Stimulated activated CD4-positive, alpha-beta T cell treated with anti-CD3 and anti-CD28 coated beads, TNF-alpha, amount 100 ng/mL, for 1 hour (primary cell): ENCODE data around the gene DHFR.
"Not testable (repeated sequence)": the region's sequence is repeated elsewhere in the genome, so short reads cannot be mapped to it uniquely, and the experiment has no call there.

Source experiments
- DNase-seq, 3 donors: peaks; one replicate each; pipeline ENCODE4 v3.0.0-alpha.2; 2020; ENCODE audit warnings: low read depth in 3 of 3, low spot score in 1 of 3

Gene DHFR

DNA sequence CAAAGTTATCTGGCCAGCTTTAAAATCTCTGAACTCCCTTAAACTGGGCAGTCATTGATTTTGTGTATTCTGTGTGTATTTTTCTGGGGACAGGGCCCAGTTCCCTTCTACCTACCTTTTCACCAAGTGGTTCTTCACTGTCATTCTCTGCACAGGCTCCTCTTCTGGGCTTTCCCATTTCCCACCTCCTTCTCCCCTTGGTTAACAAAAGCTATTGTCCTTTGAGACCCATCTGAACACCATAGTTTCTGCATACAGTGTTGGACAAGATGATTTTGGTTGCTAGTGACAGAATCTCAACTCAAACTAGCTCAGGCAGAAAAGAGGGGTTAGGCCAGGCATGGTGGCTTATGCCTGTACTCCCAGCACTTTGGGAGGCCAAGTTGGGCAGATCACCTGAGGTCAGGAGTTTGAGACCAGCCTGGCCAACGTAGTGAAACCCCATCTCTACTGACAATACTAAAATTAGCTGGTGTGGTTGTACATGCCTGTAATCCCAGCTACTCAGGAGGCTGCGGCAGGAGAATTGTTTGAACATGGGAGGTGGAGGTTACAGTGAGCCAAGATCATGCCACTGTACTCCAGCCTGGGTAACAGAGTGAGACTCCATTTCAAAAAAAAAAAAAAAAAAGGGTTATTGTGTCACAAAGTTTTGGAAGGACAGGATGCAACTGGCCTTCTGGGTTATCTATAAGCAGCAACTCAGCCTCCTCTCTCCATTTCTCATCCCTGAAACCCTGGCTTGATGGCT lies 53.7 kb downstream of the DHFR start:
- no peak for DNase-seq

DNA sequence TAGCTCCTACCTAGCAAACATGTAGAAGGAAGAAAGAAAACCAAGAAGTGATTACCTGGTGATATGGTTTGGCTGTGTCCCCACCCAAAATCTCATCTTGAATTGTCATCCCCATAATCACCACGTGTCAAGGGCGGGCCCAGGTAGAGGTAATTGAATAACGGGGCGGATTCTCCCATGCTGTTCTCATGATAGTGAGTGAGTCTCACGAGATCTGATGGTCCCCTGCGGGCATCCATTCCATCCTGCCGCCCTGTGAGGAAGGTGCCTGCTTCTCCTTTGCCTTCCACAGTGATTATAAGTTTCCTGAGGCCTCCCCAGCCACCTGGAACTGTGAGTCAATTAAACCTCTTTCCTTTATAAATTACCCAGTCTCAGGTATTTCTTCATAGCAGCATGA lies 57.3 kb downstream of the DHFR start:
- DNase-seq = no peak

DNA sequence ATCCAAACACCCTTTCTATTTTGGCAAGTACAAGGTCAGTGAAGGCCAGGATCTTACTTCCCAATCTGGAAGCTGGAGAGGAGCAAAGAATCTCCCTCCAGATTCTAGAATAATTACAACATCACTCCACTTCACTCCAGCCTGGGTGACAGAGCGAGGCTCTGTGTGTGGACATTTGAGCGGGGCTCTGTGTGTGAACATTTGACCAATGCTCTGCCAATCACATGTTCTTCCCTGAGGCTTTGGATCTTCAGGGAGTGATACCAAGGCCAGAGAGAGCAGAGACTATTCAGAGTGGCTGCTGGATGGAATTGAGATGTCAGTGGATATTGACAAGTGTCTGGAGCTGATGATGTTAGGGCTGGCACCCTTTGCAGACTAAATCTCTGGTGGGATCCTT lies 60.0 kb downstream of the DHFR start:
- DNase-seq = no peak

DNA sequence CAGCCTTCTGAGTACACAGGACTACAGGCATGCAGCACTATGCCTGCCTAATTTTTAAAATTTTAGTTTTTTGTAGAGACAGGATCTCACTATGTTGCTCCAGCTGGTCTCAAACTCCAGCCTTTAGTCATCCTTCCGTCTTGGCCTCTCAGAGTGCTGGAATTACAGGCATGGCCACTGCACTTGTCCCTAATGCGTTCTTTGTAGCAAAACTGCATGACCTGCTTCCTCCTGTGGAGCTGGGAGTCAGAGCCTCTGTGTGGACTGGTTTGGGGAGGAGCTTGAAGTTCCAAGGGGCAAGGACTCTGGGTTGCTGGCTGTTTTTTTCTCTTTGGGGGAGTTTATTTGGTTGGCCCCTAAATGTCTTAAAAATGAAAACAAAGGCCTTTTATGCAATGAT lies 62.0 kb downstream of the DHFR start:
- DNase-seq = no peak

DNA sequence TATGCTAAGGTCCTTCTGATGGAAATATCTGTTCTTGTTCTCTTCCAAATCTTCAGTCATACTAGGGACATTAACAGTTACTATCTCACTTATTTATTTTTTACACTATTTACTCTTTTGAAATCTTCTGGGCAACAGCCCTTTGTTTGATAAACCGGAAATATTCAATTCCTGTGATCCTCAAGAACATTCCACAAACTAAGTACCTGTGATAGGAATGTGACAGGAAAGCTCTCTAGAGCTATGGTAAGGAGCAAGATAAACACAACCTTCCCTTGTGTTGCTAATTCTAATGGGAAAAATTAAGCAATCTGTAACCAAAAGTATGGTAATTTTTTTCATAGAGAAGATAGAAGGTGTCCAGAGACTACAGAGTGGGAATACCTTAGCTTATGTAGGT lies 62.7 kb downstream of the DHFR start:
- DNase-seq = no peak

DNA sequence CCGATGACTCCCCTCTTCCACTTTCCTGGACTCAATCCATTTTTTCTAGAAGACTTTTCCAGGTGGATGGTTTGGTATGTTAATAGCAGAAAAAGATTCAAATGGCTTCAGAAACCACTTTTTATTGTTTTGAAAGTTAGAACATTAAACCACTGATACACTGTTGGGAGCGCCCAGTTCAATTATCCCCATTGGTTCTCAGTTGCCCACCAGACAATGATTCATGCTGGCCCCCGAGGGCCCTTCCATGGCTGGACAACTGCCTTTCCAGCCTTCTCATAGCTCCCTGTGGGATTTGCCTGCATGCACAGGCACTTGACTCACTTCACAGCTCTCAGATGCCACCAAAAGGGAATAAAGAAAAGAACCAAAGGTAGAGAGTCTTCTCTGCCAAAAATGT lies 63.4 kb downstream of the DHFR start:
- no peak for DNase-seq

DNA sequence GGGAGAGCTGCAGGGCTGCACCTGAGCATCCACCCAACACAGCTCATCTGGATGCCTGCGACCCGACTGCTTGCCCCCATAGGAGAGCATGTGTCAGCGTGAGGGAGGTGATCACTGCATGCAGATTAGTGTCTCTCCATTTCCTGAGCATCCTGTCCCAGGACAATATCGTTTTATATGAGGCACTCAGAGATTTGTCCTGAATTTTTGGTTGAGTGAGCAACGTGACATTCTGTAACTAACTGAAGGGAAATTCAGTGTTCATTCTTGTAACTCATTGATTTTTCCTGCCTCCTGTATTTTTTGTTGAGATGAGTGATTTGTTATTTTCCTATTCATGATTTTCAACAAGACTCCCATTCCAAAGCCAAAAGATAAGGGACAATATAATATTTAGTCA lies 64.0 kb downstream of the DHFR start:
- DNase-seq = no peak

DNA sequence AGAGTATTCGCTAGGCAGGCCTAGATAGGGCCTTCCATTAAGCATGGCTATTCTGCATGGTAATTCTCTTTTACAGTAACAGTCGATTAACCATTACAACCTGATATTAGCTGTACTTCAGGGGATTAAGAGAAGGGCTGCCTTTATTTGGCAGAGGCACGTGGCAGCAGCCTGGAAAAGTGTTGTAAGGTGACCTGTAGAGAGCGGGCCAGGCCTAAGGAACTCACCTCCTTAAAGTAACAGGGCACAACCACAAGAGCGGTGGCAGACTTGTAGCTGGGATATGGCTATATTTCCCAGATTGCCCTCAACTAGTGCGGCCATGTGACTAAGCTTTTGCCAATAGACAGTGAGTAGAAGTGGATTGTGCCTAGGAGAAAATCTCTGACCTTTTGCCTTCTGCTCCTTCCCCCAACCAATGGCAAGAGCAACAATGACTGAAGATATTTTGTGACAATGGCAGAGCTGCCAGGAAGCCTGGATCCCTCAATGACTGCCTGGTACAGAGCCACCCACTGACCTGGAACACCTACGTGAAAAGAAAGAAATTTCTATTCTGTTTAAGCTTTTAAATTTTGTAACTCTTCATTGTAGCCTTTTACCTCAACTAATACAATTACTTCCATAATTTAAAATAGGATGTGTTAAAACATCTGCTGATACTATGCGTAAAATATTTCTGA lies 65.8 kb downstream of the DHFR start:
- DNase-seq = no peak

DNA sequence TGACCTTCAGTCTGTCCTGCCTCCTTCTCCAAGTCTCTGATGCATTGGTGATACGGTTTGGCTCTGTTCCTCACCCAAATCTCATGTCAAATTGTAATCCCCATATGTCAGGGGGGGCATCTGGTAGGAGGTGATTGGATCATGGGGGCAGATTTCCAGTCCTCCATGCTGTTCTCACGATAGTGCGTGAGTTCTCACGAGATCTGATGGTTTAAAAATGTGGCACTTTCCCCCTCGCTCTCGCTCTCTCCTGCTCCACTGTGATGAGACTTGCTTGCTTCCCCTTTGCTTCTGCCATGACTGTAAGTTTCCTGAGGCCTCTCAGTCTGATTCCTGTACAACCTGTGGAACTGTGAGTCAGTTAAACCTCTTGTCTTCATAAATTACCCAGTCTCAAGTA lies 70.0 kb downstream of the DHFR start:
- DNase-seq = no peak

DNA sequence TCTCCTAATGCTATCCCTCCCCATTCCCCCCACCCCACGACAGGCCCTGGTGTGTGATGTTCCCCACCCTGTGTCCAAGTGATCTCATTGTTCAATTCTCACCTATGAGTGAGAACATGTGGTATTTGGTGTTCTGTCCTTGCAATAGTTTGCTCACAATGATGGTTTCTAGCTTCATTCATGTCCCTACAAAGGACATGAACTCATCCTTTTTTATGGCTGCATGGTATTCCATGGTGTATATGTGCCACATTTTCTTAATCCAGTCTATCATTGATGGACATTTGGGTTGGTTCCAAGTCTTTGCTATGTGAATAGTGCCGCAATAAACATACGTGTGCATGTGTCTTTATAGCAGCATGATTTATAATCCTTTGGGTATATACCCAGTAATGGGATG lies 74.5 kb downstream of the DHFR start:
- DNase-seq = not testable (repeated sequence)

DNA sequence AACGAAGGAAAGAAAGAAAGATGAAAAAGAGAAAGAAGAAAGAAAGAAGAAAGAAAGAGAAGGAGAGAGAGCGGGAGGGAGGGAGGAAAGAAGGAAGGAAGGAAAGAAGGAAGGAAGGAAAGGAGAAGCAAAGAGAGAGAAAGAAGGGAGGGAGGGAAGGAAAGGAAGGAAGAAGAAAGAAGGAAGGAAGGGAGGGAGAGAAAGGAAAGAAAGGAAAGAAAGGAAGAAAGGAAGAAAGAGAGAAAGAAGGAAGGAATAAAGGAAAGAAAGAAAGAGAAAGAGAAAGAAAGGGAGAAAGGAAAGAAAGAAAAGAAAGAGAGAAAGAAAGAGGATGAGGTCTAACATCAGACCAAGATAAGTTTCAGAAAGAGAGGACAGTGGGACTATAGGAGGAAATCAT lies 75.7 kb downstream of the DHFR start:
- no peak for DNase-seq

DNA sequence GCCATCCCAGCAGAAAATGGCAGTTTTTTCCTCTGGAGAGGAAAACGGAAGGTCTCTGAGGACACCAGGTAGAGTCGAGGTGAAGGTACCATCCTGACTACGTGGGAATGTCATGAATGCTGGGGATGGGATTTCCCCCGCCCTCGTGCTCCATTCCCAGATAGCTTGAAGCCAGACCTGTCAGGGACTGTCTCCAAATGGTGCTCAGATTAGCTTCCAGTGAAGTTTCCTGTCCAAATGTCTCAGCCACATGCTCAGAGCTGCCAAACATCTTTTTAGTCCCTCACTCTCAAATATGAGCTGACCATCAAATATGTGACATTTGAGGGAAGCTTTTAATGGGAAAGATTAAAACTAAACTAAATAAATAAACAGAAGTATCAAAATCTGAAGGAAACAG lies 77.1 kb downstream of the DHFR start:
- DNase-seq = no peak

DNA sequence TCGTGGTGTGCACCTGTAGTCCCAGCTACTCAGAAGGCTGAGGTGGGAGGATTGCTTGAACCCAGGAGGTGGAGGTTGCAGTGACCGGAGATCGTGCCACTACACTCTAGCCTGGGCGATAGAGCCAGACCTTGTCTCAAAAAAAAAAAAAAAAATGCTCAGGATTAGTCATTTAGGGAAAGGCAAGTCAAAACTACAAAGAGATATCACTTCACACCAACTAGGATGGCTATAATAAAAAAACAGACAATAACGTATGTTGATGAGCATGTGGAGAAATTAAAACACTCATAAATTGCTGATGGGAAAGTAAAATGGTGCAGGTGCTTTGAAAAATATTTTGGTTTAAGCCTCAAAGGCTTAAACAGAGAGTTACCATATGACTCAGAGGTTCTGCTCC lies 78.4 kb downstream of the DHFR start:
- no peak for DNase-seq
